ENCODE measurements around the gene OMG. TPM values are rescaled to one million over a fixed set of nuclear protein-coding genes. Genes with fewer than 3 reads are reported as not detected.
"Not testable (repeated sequence)": the region's sequence is repeated elsewhere in the genome, so short reads cannot be mapped to it uniquely, and the experiment has no call there.

Gene OMG
- total RNA-seq, 1 donor from 2014 or later = 0.25 TPM

- peaks cover 32% of the 10 kb centered on the region for H3K36me3 ChIP-seq
- no peaks in the 10 kb centered on the region for H3K9me3 ChIP-seq (replicated peaks)
- H3K4me3 ChIP-seq = no peak overlapping the region
- intact Hi-C loops (cut with micrococcal nuclease) = no loop called here
- no peak for TF ChIP-seq CTCF (IDR thresholded peaks at IDR 0.05; ENCODE audit: borderline replicate concordance)
- H3K4me1 ChIP-seq = peaks cover 55% of the 10 kb centered on the region
- no peak for DNase-seq
- H3K27ac ChIP-seq (replicated peaks) = no peak overlapping the region
- no peaks in the 10 kb centered on the region for H3K27me3 ChIP-seq (ENCODE audit: low read depth)
Observed at GRCh38 chr17:31272803-31273202, 24.2 kb downstream of the OMG start.

GRCh38 chr17:31272236-31272635 is 24.8 kb downstream of the OMG start:
- H3K27me3 ChIP-seq (ENCODE audit: low read depth) = no peaks in the 10 kb centered on the region
- intact Hi-C loops (cut with micrococcal nuclease) = no loop called here
- peaks cover 28% of the 10 kb centered on the region for H3K36me3 ChIP-seq
- H3K9me3 ChIP-seq (replicated peaks) = no peaks in the 10 kb centered on the region
- peaks cover 55% of the 10 kb centered on the region for H3K4me1 ChIP-seq
- DNase-seq = no peak
- H3K27ac ChIP-seq (replicated peaks) = no peak overlapping the region
- TF ChIP-seq CTCF (IDR thresholded peaks at IDR 0.05; ENCODE audit: borderline replicate concordance) = no peak
- H3K4me3 ChIP-seq = no peak overlapping the region

GRCh38 chr17:31269578-31269983 is 27.5 kb downstream of the OMG start:
- H3K4me3 ChIP-seq = no peak overlapping the region
- DNase-seq = no peak
- intact Hi-C loops (cut with micrococcal nuclease) = no loop called here
- H3K4me1 ChIP-seq = peaks cover 46% of the 10 kb centered on the region
- TF ChIP-seq CTCF (IDR thresholded peaks at IDR 0.05; ENCODE audit: borderline replicate concordance) = no peak
- H3K36me3 ChIP-seq = peaks cover 43% of the 10 kb centered on the region
- no peaks in the 10 kb centered on the region for H3K27me3 ChIP-seq (ENCODE audit: low read depth)
- H3K9me3 ChIP-seq (replicated peaks) = no peaks in the 10 kb centered on the region
- peak overlapping the region; percentile 50 for H3K27ac ChIP-seq (replicated peaks)

GRCh38 chr17:31269036-31269577 is 27.9 kb downstream of the OMG start:
- H3K27me3 ChIP-seq (ENCODE audit: low read depth) = no peaks in the 10 kb centered on the region
- H3K36me3 ChIP-seq = peaks cover 43% of the 10 kb centered on the region
- H3K27ac ChIP-seq (replicated peaks) = peak overlapping the region; percentile 50
- no peak for DNase-seq
- no peak overlapping the region for H3K4me3 ChIP-seq
- H3K9me3 ChIP-seq (replicated peaks) = no peaks in the 10 kb centered on the region
- H3K4me1 ChIP-seq = peaks cover 41% of the 10 kb centered on the region
- intact Hi-C loops (cut with micrococcal nuclease) = no loop called here
- TF ChIP-seq CTCF (IDR thresholded peaks at IDR 0.05; ENCODE audit: borderline replicate concordance) = no peak

GRCh38 chr17:31266042-31266441 is 31.0 kb downstream of the OMG start:
- H3K27me3 ChIP-seq (ENCODE audit: low read depth) = no peaks in the 10 kb centered on the region
- no peak overlapping the region for H3K4me3 ChIP-seq
- peaks cover 26% of the 10 kb centered on the region for H3K4me1 ChIP-seq
- H3K9me3 ChIP-seq (replicated peaks) = no peaks in the 10 kb centered on the region
- no peak for DNase-seq
- intact Hi-C loops (cut with micrococcal nuclease) = no loop called here
- H3K27ac ChIP-seq (replicated peaks) = no peak overlapping the region
- no peak for TF ChIP-seq CTCF (IDR thresholded peaks at IDR 0.05; ENCODE audit: borderline replicate concordance)
- H3K36me3 ChIP-seq = peaks cover 51% of the 10 kb centered on the region

- H3K9me3 ChIP-seq (replicated peaks); intact Hi-C loops (cut with micrococcal nuclease); H3K4me3 ChIP-seq; H3K4me1 ChIP-seq; H3K27ac ChIP-seq (replicated peaks); DNase-seq; H3K27me3 ChIP-seq (ENCODE audit: low read depth): not testable (repeated sequence)
- peaks cover 55% of the 10 kb centered on the region for H3K36me3 ChIP-seq
Observed at GRCh38 chr17:31262923-31263322, 34.1 kb downstream of the OMG start.
